Right lobe of liver (tissue), 4 donors: ENCODE data around the gene ADORA1.

ENCODE experiments used
- POLR2A ChIP-seq: fragments of 450-650 bp; IDR thresholded peaks from one replicate; pipeline ENCODE4 v1.6.1; 2017; ENCODE audit warnings: antibody characterized with exemption, mild to moderate bottlenecking
- TF ChIP-seq, protein P1 (sequence below), 4 donors: fragments of 200-600 bp in 3 of 4; fragments of 450-650 bp in 1 of 4; IDR thresholded peaks; one replicate each; pipeline versions ENCODE4 v1.5.1 to v1.8.0; 2016 to 2022; ENCODE audit warnings: antibody characterized with exemption in 4 of 4, mild to moderate bottlenecking in 2 of 4
- donor health status: DM: no; HTN: no; CAD: no.
- donor health status: DM: no; HTN: no; CAD: no.
- donor health status: DM: no; HTN: yes; CAD: no.

DNA sequence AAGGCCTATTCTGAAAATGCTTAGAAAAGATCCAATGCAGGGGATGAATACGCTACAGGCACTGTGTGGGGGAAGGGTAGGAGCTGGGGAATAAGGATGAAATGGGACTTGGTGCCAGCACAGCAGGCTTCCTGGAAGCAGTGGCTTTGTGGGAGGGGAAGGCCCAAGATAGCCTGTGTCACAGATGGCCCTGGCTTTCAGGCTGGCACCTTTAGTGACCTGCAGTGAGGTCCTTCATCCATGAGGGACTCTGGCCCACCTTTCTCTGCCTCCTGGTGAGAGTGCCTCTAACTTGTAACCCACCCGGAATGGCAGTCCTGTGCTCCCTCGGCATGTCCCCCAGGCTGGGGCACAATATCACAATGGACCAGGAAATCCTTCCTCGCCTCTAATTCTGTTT, 58.1 kb downstream of the ADORA1 start:
- no peak for TF ChIP-seq POLR2A
- TF ChIP-seq, protein P1, sequence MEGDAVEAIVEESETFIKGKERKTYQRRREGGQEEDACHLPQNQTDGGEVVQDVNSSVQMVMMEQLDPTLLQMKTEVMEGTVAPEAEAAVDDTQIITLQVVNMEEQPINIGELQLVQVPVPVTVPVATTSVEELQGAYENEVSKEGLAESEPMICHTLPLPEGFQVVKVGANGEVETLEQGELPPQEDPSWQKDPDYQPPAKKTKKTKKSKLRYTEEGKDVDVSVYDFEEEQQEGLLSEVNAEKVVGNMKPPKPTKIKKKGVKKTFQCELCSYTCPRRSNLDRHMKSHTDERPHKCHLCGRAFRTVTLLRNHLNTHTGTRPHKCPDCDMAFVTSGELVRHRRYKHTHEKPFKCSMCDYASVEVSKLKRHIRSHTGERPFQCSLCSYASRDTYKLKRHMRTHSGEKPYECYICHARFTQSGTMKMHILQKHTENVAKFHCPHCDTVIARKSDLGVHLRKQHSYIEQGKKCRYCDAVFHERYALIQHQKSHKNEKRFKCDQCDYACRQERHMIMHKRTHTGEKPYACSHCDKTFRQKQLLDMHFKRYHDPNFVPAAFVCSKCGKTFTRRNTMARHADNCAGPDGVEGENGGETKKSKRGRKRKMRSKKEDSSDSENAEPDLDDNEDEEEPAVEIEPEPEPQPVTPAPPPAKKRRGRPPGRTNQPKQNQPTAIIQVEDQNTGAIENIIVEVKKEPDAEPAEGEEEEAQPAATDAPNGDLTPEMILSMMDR (IDR thresholded peaks at IDR 0.05) = no peak
